Left renal pelvis (tissue), 4 donors: ENCODE results near the gene TUBA3D. TPM values are rescaled to one million over a fixed set of nuclear protein-coding genes. Genes with fewer than 3 reads are reported as not detected.
"Not testable (repeated sequence)": the region's sequence is repeated elsewhere in the genome, so short reads cannot be mapped to it uniquely, and the experiment has no call there.

Experiments
- DNase-seq, 4 donors: peaks; one replicate each; pipeline ENCODE4 v3.0.0-alpha.2; 2013; ENCODE audit warnings: low read depth in 4 of 4, low spot score in 3 of 4
- polyA plus RNA-seq, 4 donors: library from polyadenylated mRNA; unstranded; fragments of 120-200 nt; gene quantifications; one replicate each; pipeline ENCODE4 v1.2.1, GENCODE V29; 2013; ENCODE audit not compliant: insufficient read length in 4 of 4

TUBA3D gene
- polyA plus RNA-seq, 4 donors = 0.29 to 1.4 (median 0.38) TPM

GRCh38 chr2:131482506-131483155 is 6.7 kb downstream of the TUBA3D start:
- not testable (repeated sequence) for DNase-seq

DNA sequence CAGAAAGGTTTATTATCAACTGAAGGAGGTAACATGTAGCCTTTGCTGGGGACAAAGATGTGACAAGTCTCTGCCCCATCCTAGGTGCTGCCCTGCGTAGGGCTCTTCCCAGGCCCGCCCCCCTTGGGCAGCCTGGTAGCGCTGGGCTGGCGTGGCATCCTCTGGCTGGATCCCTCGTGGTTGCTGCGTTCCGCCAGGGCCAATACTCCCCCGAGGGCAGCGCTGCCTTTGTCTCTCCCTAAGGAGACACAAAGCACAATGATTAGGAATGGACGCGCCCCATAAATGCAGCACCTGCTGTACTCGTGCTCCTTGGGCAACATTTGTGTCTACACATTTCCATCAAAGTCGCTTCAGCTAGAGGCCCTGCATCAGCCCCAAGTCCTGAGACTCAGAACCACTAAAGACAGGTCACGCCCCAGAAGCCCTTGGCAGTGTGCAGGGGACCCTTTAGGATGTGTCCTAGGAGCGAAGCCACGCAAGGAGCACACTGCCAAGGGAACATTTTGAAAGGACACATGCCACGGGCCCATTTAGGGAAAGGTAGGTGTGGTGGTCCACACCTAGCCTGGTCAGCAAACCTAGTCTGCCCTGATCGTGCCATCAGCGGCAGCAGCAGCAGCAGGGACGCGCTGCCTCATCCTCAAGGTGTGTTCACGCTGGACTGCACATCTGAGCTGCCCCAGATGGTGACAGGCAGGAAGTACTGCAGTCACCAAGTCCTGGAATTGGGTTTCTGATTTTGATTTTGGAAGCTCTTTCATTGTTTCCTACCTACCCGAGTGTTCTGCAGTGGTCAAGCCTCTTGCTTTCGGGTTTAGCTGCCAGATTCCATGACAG is 8.3 kb downstream of the TUBA3D start:
- DNase-seq = not testable (repeated sequence)

GRCh38 chr2:131484906-131485460 is 9.1 kb downstream of the TUBA3D start:
- DNase-seq = not testable (repeated sequence)

DNA sequence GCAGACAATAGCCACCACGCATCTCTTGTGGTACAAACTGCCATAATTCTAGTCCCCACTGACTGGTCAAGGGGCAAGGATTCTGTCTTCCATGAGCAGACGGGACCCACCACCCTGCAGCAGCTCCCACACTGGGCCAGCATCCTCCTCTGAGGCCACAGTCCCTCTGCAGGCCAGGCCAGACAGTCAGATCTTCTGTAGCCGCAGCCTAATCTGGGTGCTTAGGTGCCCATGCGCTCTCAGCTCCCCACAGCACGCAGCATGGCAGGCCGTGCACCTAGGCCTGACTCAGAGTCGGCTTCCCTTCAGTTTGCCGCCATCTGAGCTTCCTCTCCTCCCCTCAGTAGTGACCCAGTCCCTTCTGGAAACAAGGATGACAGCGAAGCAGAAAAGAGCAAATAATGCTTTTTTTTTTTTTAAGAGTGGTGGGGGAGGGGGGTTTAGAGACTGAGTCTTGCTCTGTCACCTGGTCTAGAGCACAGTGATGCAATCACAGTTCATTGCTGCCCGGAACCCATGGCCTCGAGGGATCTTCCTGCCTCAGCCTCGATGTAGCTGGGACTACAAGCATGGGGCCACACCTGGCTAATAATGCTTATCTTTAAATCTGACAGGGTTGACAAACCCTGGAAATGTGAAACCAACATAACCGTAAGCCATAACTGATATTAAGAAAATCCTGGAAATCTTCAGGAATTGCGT is 10.4 kb downstream of the TUBA3D start:
- not testable (repeated sequence) for DNase-seq

GRCh38 chr2:131488306-131489205 is 12.6 kb downstream of the TUBA3D start:
- DNase-seq = no peak

GRCh38 chr2:131490616-131491468 is 14.9 kb downstream of the TUBA3D start:
- DNase-seq = not testable (repeated sequence)

- DNase-seq = not testable (repeated sequence)
Observed at GRCh38 chr2:131491469-131491836, 15.5 kb downstream of the TUBA3D start.

DNA sequence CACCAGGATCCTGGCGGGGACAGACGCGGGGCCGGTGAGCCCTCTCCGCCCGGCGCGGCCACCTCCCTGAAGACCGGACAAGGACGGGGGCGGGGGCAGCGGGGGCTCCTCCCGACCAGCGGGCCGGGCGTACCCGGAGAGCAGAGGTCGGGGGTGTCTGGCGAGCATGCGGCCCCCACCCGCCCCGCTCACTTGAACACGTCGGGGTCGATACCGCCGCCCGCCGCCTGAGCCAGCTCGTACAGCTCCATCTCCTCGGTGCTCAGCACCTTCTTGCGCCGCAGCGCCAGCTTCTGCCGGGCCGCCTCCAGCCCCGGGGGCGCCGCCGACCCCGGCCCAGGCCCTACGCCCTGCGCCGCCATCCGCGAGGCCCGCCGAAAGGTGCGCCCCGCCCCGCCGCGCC is 16.1 kb downstream of the TUBA3D start, which contains the start of gene MZT2A:
MZT2A (minus strand) TSS at position 383 of the 403 bp plus-strand sequence; CDS start at position 362, 21 bp downstream.
- DNase-seq = not testable (repeated sequence)

GRCh38 chr2:131492418-131493198 is 16.7 kb downstream of the TUBA3D start:
- DNase-seq = peak; percentile 85 to 89 (median 88)

- no peak for DNase-seq
Observed at GRCh38 chr2:131493199-131493968, 17.5 kb downstream of the TUBA3D start.

- not testable (repeated sequence) for DNase-seq
Observed at GRCh38 chr2:131495506-131495905, 19.6 kb downstream of the TUBA3D start.

GRCh38 chr2:131498321-131498973 is 22.5 kb downstream of the TUBA3D start:
- DNase-seq = not testable (repeated sequence)

DNA sequence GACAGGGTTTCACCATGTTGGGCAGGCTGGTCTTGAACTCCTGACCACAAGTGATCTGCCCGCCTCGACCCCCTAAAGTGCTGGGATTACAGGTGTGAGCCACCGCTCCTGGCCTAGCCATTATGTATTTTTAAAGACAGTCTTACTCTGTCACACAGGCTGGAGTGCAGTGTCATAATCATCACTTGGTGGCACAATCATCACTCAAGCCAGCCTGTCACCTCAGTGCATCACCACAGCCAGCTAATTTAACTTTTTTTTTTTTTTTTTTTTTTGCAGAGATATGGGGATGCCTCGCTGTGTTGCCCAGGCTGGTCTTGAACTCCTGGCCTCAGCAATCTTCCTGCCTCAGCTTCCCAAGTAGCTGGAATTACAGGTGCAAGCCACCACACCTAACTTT is 27.7 kb downstream of the TUBA3D start:
- not testable (repeated sequence) for DNase-seq

GRCh38 chr2:131504082-131504750 is 28.3 kb downstream of the TUBA3D start:
- DNase-seq = not testable (repeated sequence)

- DNase-seq = no peak
Observed at GRCh38 chr2:131509615-131510014, 33.7 kb downstream of the TUBA3D start.

GRCh38 chr2:131511291-131511968 is 35.5 kb downstream of the TUBA3D start:
- not testable (repeated sequence) for DNase-seq
